Endometrium (tissue), 2 donors: ENCODE measurements around the gene ZNF850.
"Not testable (repeated sequence)": the region's sequence is repeated elsewhere in the genome, so short reads cannot be mapped to it uniquely, and the experiment has no call there.

ENCODE experiments used
- FAIRE-seq: peaks from 2 replicates; lab custom pipeline; 2012; peaks lifted over from hg19 to GRCh38; lab: Jason Lieb, UNC
- donor health status: control.
- donor health status: control.

ZNF850 gene

DNA sequence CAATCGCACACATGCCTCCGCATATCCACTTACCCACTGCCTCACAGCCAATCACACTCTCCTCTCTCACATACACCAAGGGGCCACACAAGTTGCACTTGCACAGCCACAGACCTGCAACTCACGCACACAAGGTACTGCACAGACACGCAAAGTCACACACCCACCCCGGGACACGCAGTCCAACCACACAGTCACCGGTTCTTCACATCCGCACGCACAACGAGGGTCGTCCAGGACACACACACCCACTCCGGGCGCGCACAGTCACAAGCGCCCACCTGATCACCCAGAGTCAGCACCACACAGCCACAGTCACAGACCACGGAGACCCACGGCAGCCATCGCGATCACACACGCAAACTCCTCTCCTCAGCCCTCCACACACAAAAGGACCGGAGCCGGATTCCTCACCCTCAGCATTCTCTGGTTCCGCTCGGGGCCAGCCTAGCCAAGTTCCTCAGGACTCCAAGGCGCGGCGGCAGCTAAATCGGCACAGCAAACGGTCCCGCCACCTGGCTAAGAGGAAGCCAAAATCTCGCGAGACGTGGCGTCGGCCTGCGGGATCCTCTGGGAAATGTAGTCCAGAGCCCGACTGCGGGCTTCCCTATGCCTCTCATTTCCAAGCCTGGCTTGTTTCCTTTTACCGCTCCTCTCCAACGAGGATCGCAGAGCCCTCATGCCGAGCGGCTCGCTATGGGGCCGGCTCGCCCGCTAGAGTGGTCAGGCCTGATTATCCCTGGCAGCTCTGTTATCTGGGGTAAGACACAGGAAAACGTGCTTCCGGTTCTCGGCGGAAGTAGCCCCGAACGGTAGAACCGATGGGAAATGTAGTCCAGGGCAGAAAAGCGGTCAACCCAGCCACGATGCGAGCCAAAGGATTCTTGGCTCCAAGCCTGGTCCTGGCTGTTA is at the start of gene ZNF850:
Gene ZNF850, minus strand, starts transcription at position 497 of the 912 bp plus-strand sequence. CDS start 10,201 bp downstream, outside the sequence.
- peak; percentile 21 for FAIRE-seq

DNA sequence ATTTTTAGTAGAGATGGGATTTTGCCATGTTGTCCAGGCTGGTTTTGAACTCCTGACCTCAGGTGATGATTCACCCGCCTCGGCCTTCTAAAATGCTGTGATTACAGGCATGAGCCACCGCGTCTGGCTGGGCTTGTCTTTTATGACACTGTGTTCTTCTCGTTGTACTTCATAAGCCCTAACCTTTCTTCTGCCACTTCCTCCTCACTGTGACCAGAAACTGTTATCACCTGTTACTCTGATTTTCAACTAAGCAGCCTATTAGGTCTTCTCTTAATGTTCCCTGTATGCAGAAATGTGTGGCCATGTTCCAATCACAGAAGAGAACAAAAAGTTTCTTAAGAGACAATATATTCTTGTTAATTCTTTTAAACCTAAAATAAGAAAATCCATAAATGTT is 49.2 kb upstream of the ZNF850 start:
- no peak for FAIRE-seq

DNA sequence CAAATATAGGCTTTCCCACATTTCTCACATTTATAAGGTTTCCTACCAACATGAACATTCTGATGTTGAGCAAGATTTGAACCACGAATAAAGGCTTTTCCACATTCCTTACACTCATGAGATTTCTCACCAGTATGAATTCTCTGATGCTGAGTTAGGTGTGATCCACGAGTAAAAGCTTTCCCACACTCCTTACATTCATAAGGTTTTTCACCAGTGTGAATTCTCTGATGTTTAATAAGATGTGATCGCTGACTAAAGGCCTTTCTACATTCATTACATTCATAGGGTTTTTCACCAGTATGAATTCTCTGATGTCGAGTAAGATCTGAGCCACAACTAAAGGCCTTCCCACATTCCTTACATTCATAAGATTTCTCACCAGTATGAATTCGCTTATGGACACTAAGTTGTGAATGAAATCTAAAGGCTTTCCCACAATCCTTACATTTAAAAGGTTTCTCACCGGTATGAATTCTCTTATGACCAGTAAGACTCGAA is 46.6 kb upstream of the ZNF850 start:
- FAIRE-seq = no peak

DNA sequence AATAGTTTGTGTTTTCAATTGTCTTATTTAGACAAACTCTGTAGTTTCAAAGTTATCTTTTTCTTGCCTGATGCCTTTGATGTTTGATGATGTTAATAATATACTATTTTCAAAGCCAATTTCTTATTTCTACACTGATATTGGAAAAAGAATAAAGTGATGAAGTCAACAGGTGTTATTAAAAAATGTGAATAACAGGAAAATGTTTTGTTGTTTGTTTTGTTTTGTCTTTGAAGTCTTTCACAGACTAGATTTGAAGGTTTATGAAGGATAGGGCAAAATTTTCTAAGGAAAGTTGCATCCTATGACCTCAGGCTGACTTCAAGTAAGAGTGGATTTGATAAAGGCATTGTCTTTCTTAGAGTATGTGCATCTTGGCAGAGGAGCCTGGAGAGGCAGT is 34.4 kb upstream of the ZNF850 start:
- no peak for FAIRE-seq

DNA sequence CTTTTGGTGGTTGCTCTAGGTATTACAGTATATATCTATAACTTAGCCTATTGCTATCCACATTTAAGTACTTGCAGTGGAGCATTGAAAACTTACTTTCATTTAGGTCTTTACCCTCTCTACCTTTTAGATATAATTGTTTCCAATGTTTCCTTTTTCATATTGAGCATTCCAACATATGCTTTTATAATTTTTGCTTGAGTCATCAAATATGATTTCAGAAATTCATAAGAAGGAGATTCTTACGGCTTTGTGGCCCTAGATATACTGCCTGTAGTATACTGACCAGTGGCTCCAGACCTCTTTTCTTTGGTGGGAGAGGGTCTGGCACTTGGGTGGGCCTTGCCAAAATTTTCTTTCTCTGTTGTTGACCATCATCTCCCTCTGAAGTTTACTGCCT is 32.8 kb upstream of the ZNF850 start:
- FAIRE-seq = no peak

DNA sequence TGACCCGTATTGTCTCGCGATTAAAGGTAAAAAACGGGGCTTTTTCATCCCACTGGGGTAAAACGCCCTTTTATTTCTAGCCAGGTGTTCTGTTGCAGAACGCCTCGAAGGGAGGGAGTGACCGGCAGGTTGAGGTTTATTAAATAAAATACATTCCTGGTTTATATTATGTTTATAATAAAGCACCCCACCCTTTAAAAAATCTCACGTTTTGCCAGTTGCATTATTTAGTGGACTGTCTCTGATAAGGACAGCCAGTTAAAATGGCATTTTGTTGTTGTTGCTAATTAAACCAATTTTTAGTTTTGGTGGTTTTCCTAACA is 25.1 kb upstream of the ZNF850 start:
- FAIRE-seq = no peak

DNA sequence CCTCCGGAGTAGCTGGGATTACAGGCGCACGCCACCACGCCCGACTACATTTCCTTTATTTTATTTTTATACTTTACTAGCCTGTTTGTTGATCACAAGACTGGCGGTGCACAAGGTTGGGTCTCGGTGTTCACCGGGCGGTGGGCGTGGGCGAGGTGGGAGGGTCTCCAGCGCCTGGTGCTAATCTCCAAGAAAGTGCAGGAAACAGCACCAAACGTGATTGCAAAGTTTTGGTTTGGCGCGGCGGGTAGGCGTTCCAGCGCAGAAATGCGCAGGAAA is 24.0 kb upstream of the ZNF850 start:
- FAIRE-seq = no peak

DNA sequence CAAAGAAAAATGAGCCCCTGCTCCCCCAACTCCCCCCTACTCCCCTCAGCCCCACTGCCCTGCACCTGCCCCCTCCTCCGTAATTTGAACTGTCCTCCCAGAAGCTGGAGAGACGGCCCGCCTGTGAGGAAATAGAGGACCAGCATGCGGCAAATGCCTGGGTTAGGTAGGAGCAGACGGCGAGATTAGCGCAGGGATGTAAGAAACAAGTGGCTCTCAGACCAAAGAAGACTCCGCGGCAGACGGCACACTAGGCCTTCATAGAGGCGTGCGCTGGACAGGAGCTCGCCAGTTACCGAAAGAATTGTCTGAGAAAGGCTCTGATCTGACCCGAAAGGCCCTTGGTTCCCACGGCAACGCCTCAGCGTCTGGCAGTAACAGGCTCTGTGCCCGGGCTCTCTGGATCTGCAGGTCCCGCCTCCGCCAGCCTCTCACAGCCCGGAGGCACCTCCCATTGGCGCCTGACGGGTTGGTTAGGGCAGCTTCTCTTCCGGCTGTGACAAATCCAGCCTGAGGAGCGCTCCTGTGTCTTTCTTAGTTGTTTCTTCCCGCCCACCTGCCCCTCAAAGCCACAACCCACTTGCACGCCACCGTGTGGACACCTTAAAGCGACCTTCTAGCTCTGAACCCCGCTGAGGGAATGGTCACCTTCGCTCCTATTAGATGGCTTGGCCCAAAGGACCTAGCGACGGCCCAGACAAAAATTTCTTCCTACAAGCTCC is 19.0 kb upstream of the ZNF850 start:
- peak; percentile 94 for FAIRE-seq

DNA sequence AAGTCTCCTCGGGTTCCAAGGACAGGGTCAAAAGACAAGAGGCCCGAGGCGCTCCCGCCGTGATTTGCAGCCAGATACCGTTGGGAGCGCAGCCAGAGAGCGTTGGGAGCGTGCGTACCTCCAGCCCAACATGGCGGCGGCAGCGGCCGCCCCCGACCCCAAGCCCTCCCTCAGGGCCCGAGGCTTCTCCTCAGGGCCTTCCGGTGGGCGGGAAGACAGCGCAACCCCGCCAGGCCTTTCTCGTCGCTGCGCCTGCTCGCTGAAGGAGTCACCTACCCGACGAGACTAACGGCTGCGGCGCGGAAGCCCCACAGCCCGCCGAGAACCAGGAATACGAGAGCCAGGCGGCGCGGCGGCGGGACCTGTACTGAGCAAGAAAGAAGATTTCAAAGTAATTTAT is 3.2 kb upstream of the ZNF850 start:
- no peak for FAIRE-seq

DNA sequence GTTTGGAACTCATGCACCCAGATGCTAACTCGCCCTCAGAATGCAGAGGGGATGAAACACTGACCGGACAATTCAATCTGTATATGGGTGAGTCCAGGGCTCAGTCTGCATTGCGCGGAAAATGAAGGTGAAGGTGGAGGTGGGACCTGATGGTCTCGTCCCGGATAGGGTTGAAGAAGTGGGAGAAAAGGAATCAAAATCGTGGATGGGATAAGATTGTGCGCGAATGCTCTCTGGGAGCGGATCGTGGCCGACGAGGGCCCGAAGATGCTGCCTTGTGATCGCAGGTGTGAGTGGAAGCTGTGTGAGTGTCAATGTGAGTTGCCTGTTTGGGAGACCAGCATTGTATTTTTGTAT is 594 bp upstream of the ZNF850 start:
- FAIRE-seq = no peak

DNA sequence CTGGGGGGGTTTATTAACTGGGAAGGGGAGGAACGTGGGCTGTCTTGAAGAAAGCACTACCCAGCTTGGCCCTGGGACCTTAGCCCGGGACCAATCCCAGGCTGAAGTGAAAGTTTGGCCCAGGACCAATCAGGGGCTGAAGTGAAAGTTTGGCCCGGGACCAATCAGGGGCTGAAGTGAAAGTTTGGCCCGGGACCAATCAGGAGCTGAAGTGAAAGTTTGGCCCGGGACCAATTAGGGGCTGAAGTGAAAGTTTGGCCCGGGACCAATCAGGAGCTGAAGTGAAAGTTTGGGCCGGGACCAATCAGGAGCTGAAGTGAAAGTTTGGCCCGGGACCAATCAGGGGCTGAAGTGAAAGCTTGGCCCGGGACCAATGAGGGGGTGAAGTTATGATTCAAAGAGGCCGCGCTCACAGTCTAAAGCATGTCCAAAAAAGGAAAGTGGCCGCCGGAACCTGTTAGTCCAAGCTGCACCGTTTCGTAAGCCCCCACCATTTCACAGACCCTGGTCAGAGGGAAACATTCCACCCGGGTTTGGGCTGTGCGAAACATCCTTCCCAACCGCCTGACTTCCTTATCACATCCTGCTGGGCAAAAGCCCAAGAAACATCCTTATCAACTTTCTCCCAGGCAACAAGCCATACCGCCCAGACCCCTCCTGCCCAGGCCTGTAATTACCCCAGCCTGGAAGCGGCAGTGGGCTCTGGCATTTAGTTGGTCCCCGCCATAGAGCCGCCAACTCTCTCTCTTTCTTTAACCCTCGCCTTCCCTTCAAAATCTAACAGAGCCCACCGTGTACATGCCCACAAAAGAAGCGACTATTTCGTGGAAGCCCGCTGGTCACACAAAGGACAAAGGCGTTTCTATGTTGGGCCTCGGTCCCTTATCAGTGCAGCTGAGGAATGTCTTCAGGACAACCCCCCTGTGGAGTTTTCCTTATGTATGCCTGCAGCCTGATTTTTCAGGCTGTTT is 1.1 kb downstream of the ZNF850 start:
- peak; percentile 61 for FAIRE-seq

DNA sequence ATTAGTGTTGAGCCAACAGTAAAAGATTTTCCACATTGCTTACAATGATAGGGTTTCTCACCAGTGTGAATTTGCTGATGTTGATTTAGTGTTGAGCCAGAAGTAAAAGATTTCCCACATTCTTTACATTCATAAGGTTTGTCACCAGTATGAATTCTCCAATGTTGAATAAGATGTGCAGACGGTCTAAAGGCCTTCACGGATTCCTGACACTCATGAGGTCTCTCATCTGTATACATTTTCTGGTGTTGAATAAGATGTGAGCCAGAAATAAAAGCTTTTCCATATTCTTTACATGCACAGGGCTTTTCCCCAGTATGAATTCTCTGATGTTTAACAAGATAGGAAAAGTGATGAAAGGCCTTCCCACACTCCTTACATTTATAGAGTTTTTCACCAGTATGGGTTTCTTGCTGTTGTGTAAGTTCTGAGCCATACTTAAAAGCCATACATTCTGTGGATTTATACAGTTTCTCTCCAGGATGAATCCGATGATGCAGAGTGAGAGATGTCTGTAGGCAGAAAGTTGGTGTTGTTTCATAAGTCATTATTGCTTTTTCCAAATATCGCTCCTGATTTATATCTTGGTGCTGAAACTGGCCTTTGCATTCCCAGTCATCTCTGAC is 22.4 kb downstream of the ZNF850 start:
- no peak for FAIRE-seq

DNA sequence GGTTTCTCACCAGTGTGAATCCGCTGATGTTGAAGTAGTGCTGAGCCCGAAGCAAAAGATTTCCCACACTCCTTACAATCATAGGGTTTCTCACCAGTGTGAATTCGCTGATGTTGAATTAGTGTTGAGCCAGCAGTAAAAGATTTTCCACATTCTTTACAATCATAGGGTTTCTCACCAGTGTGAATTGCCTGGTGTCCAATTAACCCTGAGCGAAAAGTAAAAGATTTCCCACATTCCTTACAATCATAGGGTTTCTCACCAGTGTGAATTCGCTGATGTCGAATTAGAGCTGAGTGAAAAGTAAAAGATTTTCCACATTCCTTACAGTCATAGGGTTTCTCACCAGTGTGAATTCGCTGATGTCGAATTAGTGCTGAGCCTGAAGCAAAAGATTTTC is 23.0 kb downstream of the ZNF850 start:
- not testable (repeated sequence) for FAIRE-seq

DNA sequence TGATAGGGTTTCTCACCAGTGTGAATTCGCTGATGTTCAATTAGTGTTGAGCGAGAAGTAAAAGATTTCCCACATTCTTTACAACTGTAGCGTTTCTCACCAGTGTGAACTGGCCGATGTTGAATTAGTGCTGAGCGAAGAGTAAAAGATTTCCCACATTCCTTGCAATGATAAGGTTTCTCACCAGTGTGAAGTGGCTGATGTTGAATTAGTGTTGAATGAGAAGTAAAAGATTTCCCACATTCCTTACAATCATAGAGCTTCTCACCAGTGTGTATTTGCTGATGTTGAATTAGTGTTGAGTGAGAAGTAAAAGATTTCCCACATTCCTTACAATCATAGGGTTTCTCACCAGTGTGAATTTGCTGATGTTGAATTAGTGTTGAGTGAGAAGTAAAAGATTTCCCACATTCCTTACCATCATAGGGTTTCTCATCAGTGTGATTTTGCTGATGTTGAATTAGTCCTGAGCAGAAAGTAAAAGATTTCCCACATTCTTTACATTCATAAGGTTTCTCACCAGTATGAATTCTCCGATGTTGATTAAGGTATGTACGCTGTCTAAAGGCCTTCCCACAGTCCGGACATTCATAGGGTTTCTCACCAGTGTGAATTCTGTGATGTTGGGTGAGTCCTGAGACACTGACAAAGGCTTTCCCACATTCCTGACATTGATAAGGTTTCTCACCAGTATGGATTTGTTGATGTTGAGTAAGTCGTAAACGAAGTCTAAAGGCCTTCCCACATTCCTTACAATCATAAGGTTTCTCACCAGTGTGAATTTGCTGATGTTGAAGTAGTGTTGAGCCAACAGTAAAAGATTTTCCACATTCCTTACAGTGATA is 24.0 kb downstream of the ZNF850 start:
- no peak for FAIRE-seq

DNA sequence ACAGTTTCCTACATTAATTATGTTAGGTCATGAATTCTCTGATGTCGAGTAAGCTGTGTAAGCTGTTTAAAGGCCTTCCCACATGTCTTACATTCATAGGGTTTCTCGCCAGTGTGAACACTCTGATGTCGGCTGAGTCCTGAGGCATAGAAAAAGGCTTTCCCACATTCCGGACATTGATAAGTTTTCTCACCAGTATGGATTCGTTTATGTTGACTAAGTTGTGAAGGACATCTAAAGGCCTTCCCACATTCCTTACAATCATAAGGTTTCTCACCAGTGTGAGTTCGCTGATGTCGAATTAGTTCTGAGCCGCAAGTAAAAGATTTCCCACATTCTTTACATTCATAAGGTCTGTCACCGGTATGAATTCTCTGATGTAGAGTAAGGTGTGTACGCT is 24.9 kb downstream of the ZNF850 start:
- no peak for FAIRE-seq

DNA sequence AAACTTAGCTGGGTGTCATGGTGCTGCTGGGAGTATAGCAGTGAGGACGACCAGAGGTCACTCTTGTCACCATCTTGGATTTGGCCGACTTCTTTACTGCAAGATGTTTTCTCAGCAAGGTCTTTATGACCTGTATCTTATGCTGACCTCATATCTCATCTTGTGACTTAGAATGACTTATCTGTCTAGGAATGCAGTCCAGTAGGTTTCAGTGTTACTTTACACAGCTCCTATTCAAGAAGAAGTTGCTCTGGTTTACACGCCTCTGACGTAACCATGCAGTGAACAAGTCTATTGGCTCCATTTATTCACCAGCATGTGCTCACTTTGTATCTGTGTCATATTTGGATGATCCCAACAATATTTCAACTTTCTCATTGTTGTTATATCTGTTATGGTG is 26.7 kb downstream of the ZNF850 start:
- no peak for FAIRE-seq

DNA sequence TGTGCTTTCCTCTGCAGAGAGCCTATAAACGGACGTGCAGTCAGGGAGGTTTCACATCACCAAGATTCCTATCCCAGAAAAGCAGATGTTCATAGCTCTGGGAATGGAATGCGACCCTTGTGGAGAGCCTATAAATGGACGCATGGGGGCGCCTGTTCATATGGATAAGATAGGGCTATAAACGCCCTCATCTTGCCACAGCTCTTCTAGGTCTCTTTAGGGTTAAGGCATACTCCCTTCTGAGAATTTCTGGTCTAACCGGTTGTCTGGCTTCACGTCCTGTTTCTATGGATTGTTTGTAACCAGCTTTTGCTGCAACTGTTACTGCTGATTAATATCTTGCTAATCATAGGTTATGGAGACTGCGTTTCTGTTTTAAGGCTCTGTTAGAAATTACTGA is 36.4 kb downstream of the ZNF850 start:
- FAIRE-seq = not testable (repeated sequence)

DNA sequence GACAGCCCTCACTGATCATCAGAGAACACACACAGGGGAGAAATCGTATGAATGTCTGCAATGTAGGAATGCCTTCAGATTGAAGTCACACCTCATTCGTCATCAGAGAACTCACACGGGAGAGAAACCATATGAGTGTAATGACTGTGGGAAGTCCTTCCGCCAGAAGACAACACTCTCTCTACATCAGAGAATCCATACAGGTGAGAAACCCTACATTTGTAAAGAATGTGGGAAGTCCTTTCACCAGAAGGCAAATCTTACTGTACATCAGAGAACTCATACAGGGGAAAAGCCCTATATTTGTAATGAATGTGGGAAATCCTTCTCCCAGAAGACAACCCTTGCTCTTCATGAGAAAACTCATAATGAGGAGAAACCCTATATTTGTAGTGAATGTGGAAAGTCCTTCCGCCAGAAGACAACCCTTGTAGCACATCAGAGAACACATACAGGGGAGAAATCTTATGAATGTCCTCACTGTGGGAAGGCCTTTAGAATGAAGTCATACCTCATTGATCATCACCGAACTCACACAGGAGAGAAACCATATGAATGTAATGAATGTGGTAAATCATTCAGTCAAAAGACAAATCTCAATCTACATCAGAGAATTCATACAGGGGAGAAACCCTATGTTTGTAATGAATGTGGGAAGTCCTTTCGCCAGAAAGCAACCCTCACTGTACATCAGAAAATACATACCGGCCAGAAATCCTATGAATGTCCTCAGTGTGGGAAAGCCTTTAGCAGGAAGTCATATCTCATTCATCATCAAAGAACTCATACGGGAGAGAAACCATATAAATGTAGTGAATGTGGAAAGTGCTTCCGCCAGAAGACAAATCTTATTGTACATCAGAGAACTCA is 52.7 kb downstream of the ZNF850 start:
- FAIRE-seq = no peak

DNA sequence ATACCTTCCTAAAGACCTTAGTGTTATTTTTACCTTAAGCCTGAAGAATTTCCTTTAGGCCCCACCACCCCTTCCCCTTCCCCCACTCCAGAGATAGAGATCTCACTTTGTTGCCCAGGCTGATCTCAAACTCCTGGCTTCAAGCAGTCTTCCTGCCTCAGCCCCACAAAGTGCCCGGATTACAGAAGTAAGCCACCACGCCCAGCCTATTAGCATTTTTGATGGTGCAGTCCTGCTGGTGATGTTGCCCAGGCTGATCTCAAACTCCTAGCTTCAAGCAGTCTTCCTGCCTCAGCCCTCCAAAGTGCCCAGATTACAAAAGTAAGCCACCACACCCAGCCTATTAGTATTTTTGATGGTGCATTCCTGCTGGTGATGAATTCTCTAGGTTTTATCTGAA is 63.2 kb downstream of the ZNF850 start:
- FAIRE-seq = no peak

DNA sequence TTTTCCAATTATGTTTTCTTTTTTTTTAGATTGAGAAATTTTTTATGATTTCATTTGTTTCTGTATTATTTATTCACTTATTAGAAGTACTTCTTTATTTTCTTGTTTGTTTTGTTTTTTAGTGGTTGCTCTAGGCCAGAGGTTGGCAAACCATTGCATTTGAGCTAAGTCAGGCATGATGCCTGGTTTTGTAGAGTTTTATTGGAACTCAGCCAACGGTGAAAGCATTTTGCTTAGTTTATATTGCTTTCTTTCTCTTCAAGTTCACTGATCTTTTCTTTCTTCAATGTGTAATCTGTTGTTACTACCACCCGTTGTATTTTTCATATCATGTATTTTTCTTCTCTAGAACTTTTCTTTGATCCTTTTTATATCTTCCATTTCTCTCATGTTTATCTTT is 65.5 kb downstream of the ZNF850 start:
- no peak for FAIRE-seq
